Coronary artery (tissue), 2 donors: Measurements from ENCODE around the gene DKKL1.
"Not testable (repeated sequence)": the region's sequence is repeated elsewhere in the genome, so short reads cannot be mapped to it uniquely, and the experiment has no call there.

Experiments used
- DNase-seq: peaks from one replicate; pipeline ENCODE4 v3.0.0-alpha.2; 2017; ENCODE audit warnings: low spot score
- H3K27ac ChIP-seq, 2 donors: fragments of 200-600 bp; sonication (generic); one replicate each; pipeline ENCODE4 v1.5.1; 2016 to 2019
- H3K4me3 ChIP-seq: fragments of 200-600 bp; sonication (generic); 2 replicates; pipeline ENCODE4 v1.5.1; 2016; ENCODE audit warnings: mild to moderate bottlenecking, moderate library complexity
- TF ChIP-seq, protein P1 (sequence below): fragments of 200-600 bp; sonication (generic); IDR thresholded peaks from one replicate; pipeline ENCODE4 v1.5.1; 2019; ENCODE audit warnings: antibody characterized with exemption

The DKKL1 gene

DNA sequence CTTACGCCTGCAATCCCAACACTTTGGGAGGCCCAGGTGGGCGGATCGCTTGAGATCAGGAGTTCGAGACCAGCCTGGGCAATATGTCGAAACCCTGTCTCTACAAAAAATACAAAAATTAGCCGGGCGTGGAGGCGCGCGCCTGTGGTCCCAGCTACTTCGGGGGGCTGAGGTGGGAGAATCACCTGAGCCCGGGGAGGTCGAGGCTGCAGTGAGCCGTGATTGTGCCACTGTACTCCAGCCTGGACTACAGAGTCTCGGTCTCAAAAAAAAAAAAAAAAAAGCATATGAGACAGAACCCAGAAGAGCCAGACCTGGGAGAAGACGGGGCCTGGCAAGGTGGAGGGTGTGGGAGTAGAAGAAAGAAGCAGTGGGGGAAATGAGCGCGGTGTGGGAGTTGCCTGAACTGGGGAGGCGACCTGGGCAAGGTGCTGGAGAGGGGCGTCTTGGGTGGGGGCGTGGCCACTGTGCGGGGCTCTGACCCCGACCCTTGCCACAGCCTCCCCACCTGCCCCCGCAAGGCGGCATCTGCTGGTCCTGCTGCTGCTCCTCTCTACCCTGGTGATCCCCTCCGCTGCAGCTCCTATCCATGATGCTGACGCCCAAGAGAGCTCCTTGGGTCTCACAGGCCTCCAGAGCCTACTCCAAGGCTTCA, 533 bp downstream of the DKKL1 start:
- no peak for DNase-seq
- TF ChIP-seq, protein P1, sequence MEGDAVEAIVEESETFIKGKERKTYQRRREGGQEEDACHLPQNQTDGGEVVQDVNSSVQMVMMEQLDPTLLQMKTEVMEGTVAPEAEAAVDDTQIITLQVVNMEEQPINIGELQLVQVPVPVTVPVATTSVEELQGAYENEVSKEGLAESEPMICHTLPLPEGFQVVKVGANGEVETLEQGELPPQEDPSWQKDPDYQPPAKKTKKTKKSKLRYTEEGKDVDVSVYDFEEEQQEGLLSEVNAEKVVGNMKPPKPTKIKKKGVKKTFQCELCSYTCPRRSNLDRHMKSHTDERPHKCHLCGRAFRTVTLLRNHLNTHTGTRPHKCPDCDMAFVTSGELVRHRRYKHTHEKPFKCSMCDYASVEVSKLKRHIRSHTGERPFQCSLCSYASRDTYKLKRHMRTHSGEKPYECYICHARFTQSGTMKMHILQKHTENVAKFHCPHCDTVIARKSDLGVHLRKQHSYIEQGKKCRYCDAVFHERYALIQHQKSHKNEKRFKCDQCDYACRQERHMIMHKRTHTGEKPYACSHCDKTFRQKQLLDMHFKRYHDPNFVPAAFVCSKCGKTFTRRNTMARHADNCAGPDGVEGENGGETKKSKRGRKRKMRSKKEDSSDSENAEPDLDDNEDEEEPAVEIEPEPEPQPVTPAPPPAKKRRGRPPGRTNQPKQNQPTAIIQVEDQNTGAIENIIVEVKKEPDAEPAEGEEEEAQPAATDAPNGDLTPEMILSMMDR: no peak
- H3K27ac ChIP-seq: peak overlapping the region; percentile 73 to 94
- H3K4me3 ChIP-seq: peak overlapping the region; percentile 58

DNA sequence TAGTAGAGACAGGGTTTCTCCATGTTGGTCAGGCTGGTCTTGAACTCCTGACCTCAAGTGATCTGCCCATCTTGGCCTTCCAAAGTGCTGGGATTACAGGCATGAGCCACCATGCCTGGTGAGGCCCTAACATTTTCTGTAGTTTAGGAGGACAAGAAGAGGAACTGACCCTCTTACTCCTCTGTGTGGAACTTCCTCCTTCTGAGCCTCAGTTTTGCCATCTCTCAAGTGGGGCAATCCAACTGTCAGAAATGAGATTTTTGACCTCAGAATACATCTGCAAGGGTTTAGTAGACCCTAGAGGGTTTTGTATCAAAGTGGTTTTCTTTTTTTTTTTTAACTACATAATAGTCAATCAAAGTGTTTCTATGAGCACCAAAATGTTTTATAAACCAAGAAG, 2.4 kb downstream of the DKKL1 start:
- Histone ChIP-seq H3K27ac (no peak overlapping the region), H3K4me3 (no peak overlapping the region)
- TF ChIP-seq, protein P1: no peak
- DNase-seq: no peak

DNA sequence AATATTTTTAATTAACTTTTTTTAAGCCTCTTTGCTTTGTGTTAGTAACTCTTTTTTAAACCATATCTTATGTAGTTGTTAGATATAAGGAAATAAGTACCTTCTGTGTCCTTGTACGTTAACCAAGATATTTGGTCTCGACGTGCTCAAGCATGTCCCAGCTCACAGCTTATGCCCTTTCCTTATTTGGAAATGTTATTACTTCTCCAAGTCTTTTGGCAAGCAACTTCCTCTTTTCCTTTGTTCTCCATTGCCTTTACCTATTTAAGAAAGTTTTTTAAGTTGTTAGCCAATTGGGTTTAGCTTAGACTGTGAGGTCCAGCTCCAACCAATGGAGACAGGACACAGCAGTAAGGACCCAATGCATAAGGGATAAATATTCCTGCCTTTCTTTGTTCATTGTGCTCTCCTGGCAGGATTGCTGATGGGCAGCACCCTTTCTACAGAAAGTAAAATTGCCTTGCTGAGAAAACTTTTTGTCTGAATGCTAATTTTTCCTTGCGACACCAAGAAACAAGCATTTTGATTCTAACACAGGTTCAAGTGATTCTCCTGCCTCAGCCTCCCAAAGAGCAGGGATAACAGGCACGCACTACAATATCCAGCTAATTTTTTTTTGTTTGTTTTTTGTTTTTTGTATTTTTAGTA, 5.2 kb downstream of the DKKL1 start:
- no peak overlapping the region for H3K4me3 ChIP-seq
- TF ChIP-seq, protein P1: no peak
- no peak for DNase-seq

DNA sequence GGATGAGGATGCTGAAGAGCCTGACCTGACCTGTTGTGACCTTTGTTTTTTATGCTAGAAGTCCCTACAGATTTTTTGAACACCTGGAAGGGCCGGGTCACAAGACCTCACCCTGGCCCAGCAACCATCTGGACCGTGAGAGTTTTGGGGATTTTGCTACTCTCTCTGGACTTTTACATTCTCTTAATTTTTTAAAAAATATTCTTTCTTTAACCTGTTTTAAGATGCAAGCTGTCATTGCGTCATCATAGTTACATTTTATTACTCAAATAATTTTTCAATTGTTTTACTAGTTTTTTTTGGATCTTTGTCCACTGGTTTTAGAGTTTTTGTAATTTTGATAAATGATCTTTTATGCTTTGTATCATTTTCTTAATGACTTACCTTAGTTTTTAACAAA, 7.5 kb downstream of the DKKL1 start:
- no peak overlapping the region for H3K27ac ChIP-seq
- H3K4me3 ChIP-seq: no peak overlapping the region
- DNase-seq: no peak
- TF ChIP-seq, protein P1: no peak

More for the DNA sequence above, 5.2 kb downstream of the DKKL1 start:
- no peak overlapping the region for H3K27ac ChIP-seq

DNA sequence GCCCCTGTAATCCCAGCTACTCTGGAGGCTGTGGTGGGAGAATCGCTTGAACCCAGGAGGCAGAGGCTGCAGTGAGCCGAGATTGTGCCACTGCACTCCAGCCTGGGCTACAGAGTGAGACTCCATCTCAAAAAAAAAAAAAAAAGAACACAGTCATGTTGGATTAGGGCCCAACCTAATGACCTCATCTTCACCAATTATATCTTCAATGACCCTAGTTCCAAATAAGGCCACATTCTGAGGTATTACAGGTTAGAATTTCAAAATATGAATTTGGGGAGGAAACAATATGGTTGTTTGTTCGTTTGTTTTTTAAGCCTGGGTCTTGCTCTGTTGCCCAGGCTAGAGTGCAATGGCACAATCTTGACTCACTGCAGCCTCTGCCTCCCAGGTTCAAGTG, 9.5 kb downstream of the DKKL1 start:
- not testable (repeated sequence) for DNase-seq, H3K4me3 ChIP-seq, H3K27ac ChIP-seq

DNA sequence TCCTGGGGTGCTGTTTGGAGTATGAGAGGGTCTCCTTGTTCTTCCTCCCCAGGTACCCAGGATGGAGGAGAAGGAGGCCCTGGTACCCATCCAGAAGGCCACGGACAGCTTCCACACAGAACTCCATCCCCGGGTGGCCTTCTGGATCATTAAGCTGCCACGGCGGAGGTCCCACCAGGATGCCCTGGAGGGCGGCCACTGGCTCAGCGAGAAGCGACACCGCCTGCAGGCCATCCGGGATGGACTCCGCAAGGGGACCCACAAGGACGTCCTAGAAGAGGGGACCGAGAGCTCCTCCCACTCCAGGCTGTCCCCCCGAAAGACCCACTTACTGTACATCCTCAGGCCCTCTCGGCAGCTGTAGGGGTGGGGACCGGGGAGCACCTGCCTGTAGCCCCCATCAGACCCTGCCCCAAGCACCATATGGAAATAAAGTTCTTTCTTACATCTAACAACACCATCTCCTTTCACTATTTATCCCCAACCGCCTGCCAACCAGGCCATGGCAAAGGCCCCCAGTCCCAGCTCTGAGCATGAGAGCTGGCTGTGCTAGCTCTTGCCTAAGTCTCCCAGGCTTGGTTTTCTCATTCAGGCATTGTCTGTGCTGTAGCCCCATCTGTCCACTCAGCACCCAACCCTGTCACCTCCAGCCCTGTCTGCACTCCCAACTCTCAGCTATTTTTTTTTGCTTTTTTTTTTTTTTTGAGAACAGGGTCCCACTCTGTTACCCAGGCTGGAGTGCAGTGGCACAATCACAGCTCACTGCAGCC, 11.2 kb downstream of the DKKL1 start:
- H3K4me3 ChIP-seq: no peak overlapping the region
- DNase-seq: no peak
- TF ChIP-seq, protein P1: no peak
- no peak overlapping the region for H3K27ac ChIP-seq

DNA sequence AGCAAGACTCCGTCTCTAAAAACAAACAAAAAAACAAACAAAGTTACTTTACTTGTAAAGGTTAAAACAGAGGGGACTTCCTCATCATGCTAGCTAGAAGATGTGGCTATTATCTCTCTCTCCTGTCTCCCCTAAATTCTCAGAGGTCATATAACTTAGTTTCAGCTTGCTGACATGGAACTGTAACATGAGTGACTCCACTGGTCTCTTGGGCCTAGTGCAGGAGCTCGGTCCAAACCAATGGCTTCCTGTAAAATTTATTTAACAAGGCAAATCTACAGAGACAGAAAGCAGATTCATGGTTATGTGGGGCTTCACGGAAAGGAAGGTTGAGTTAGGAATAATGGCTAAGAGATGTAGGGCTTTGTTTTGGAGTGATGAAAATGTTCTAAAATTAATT, 14.8 kb downstream of the DKKL1 start:
- Histone ChIP-seq H3K4me3 (no peak overlapping the region), H3K27ac (no peak overlapping the region)
- TF ChIP-seq, protein P1: no peak
- no peak for DNase-seq
